Measurements from ENCODE around the gene ATP1A3. TPM values are rescaled to one million over a fixed set of nuclear protein-coding genes. Genes with fewer than 3 reads are reported as not detected.

Gene ATP1A3
- total RNA-seq, 1 donor from 2014 or later: 1.4 TPM

DNA sequence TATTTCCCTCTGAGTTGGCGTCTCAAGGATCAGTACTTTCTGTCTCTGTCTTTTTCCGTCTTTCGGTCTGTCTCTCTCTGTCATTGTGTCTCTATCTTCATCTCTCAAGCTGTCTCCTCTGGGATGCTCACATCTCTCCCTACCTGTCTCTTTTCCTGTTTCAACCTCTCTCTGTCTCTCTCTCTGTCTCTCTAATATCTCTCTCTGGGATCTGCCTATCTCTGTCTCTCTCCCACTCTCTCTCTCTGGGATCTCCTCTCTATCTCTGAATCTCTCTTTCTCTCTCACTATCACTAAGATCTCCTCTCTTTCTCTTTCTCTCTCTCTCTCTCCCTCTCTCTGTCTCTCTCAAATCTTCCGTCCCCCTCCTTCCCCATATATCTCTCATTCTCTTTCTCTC is 4.0 kb downstream of the ATP1A3 start:
- Mint-ChIP-seq H3K36me3 (ENCODE audit: low read depth) (no peaks in the 10 kb centered on the region), H3K27me3 (ENCODE audit: insufficient read depth) (peaks cover 11% of the 10 kb centered on the region), H3K27ac (no peak overlapping the region), H3K4me3 (no peak overlapping the region), H3K4me1 (ENCODE audit: low read depth) (peaks cover 5% of the 10 kb centered on the region), H3K9me3 (no peaks in the 10 kb centered on the region)
- no peak for DNase-seq (ENCODE audit: low spot score)
- intact Hi-C loops (cut with micrococcal nuclease): no loop called here

- H3K4me3 Mint-ChIP-seq: no peak overlapping the region
- H3K4me1 Mint-ChIP-seq (ENCODE audit: low read depth): peaks cover 4% of the 10 kb centered on the region
- no peak overlapping the region for H3K27ac Mint-ChIP-seq
- no peaks in the 10 kb centered on the region for H3K9me3 Mint-ChIP-seq
- no peaks in the 10 kb centered on the region for H3K36me3 Mint-ChIP-seq (ENCODE audit: low read depth)
- peaks cover 7% of the 10 kb centered on the region for H3K27me3 Mint-ChIP-seq (ENCODE audit: insufficient read depth)
- no peak for DNase-seq (ENCODE audit: low spot score)
- intact Hi-C loops (cut with micrococcal nuclease): no loop called here
Observed at GRCh38 chr19:41988947-41989346, 5.1 kb downstream of the ATP1A3 start.

DNA sequence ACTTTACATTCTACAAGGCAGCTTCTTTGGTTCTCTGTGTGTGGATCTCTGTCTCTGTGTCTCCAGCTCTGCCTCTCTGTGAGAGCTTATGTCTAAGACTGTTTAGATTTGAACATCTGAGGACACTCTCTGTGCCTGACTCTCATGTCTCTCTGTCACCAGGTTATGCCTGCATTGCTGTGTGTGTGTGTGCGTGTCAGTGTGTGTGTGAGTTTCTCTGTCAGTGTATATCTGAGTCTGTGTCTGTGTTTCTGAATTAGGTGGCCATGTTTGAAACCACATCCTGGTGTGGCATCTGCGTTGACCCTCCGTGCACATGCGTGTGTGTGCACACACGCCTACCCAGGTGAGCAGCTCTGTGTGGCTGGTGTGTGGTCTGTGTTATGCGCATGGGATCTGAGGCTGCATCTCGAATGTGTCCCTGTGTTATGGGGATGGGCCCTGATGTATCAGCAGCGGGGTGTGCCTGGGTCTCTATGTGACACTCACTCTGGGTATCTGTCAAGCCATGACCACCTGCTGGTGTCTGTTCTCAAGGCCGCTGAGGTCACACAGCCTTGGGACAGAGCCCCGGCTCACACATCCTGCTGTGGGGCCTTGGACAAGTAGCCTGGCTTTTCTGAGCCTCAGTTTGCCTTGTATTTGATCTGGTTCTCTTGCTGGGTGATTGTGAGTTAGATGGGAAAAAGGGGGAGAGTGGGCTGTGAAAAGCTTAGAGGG is 6.7 kb downstream of the ATP1A3 start:
- Mint-ChIP-seq H3K36me3 (ENCODE audit: low read depth) (no peaks in the 10 kb centered on the region), H3K27ac (no peak overlapping the region), H3K4me1 (ENCODE audit: low read depth) (no peaks in the 10 kb centered on the region), H3K4me3 (no peak overlapping the region), H3K27me3 (ENCODE audit: insufficient read depth) (peaks cover under 1% of the 10 kb centered on the region), H3K9me3 (no peaks in the 10 kb centered on the region)
- intact Hi-C loops (cut with micrococcal nuclease): no loop called here
- no peak for DNase-seq (ENCODE audit: low spot score)

DNA sequence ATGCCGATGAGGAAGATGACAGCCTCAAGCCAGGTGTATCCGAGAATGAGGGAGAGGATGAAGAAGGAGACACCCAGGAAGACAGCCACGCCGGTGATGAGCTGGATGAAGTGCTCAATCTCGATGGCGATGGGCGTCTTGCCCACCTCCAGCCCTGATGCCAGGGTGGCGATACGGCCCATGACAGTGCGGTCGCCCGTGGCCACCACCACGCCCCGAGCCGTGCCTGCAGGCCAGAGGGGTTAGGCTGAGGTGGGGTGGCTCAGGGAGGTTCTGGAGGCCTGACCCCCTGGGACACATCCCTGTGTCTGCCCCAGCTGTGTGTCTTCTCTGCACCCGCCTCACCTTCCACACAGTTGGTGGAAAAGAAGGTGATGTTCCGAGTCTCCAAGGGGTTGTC is 9.1 kb downstream of the ATP1A3 start:
- Mint-ChIP-seq H3K27me3 (ENCODE audit: insufficient read depth) (peaks cover 2% of the 10 kb centered on the region), H3K4me1 (ENCODE audit: low read depth) (no peaks in the 10 kb centered on the region), H3K36me3 (ENCODE audit: low read depth) (no peaks in the 10 kb centered on the region), H3K4me3 (no peak overlapping the region), H3K9me3 (no peaks in the 10 kb centered on the region), H3K27ac (no peak overlapping the region)
- intact Hi-C loops (cut with micrococcal nuclease): no loop called here
- no peak for DNase-seq (ENCODE audit: low spot score)

GRCh38 chr19:41981724-41982123 is 12.3 kb downstream of the ATP1A3 start:
- intact Hi-C loops (cut with micrococcal nuclease): no loop called here
- no peak overlapping the region for H3K27ac Mint-ChIP-seq
- peaks cover 3% of the 10 kb centered on the region for H3K27me3 Mint-ChIP-seq (ENCODE audit: insufficient read depth)
- no peak overlapping the region for H3K4me3 Mint-ChIP-seq
- DNase-seq (ENCODE audit: low spot score): no peak
- no peaks in the 10 kb centered on the region for H3K9me3 Mint-ChIP-seq
- H3K36me3 Mint-ChIP-seq (ENCODE audit: low read depth): no peaks in the 10 kb centered on the region
- H3K4me1 Mint-ChIP-seq (ENCODE audit: low read depth): no peaks in the 10 kb centered on the region

DNA sequence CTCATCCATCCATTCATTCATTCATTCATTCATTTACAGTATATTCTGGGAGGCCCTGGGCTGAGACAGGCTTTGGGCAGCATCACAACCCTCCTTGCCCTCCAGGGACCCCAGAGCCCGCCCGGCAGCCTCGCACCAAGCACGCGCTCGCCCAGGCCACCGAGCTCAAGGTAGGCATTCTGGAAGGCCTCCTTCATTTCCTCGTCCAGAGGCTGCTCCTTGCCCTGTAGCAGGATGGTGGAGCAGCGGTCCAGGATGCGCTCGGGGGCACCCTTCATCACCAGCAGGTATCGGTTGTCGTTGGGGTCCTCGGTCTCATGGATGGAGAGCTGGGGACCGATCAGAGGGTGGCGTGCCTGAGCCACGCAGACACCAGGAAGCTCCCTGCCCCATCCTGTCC is 15.6 kb downstream of the ATP1A3 start:
- DNase-seq (ENCODE audit: low spot score): no peak
- Mint-ChIP-seq H3K27ac (no peak overlapping the region), H3K36me3 (ENCODE audit: low read depth) (no peaks in the 10 kb centered on the region), H3K27me3 (ENCODE audit: insufficient read depth) (peaks cover 3% of the 10 kb centered on the region), H3K4me1 (ENCODE audit: low read depth) (no peaks in the 10 kb centered on the region), H3K9me3 (no peaks in the 10 kb centered on the region), H3K4me3 (no peak overlapping the region)
- intact Hi-C loops (cut with micrococcal nuclease): no loop called here

DNA sequence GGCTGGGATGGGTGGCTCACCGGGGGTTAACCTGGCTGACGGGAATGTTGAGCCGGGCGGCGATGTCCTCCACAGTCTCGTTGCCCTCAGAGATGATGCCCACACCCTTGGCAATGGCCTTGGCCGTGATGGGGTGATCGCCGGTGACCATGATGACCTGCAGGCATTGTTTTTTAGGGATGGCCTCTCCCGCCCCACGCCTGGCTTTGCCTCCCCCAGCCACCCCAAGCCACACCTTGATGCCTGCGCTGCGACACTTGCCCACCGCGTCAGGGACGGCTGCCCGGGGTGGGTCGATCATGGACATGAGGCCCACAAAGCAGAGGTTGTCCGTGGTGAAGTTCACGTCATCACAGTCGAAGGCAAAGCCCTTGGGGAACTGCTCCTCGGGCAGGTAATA is 16.1 kb downstream of the ATP1A3 start:
- Mint-ChIP-seq H3K27me3 (ENCODE audit: insufficient read depth) (peaks cover 3% of the 10 kb centered on the region), H3K4me1 (ENCODE audit: low read depth) (no peaks in the 10 kb centered on the region), H3K36me3 (ENCODE audit: low read depth) (no peaks in the 10 kb centered on the region), H3K27ac (no peak overlapping the region), H3K9me3 (no peaks in the 10 kb centered on the region), H3K4me3 (no peak overlapping the region)
- no peak for DNase-seq (ENCODE audit: low spot score)
- intact Hi-C loops (cut with micrococcal nuclease): no loop called here

GRCh38 chr19:41974652-41975051 is 19.4 kb downstream of the ATP1A3 start:
- no peaks in the 10 kb centered on the region for H3K9me3 Mint-ChIP-seq
- no peaks in the 10 kb centered on the region for H3K4me1 Mint-ChIP-seq (ENCODE audit: low read depth)
- no peak for DNase-seq (ENCODE audit: low spot score)

DNA sequence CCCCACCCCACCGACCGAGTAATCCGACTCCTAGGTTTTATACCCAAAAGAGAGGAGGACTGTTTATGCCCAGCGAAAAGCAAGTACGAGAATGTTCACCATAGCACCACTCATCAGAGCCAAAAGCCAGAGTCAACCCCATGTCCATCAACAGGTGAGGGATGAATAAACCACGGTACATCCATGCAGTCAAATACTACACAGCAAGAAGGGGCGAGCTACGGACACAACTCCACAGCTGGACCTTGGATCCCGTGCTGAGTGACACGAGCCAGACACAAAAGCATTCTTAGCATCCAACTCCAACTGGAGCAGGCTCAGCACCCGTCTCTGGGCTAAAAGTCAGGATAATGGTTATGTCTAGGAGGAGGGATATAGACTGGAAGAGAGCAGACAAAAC is 22.7 kb downstream of the ATP1A3 start:
- Mint-ChIP-seq H3K4me3 (no peak overlapping the region), H3K27me3 (ENCODE audit: insufficient read depth) (peaks cover 3% of the 10 kb centered on the region), H3K9me3 (no peaks in the 10 kb centered on the region), H3K36me3 (ENCODE audit: low read depth) (no peaks in the 10 kb centered on the region), H3K4me1 (ENCODE audit: low read depth) (no peaks in the 10 kb centered on the region), H3K27ac (no peak overlapping the region)
- no peak for DNase-seq (ENCODE audit: low spot score)
- intact Hi-C loops (cut with micrococcal nuclease): no loop called here

More at GRCh38 chr19:41974652-41975051, 19.4 kb downstream of the ATP1A3 start:
- no peaks in the 10 kb centered on the region for H3K27me3 Mint-ChIP-seq (ENCODE audit: insufficient read depth)
- no peak overlapping the region for H3K4me3 Mint-ChIP-seq
- no peak overlapping the region for H3K27ac Mint-ChIP-seq
- H3K36me3 Mint-ChIP-seq (ENCODE audit: low read depth): no peaks in the 10 kb centered on the region
- intact Hi-C loops (cut with micrococcal nuclease): no loop called here

GRCh38 chr19:41969772-41970458 is 24.1 kb downstream of the ATP1A3 start:
- no peaks in the 10 kb centered on the region for H3K4me1 Mint-ChIP-seq (ENCODE audit: low read depth)
- no peak overlapping the region for H3K27ac Mint-ChIP-seq
- DNase-seq (ENCODE audit: low spot score): no peak
- peaks cover 3% of the 10 kb centered on the region for H3K27me3 Mint-ChIP-seq (ENCODE audit: insufficient read depth)
- no peaks in the 10 kb centered on the region for H3K36me3 Mint-ChIP-seq (ENCODE audit: low read depth)
- intact Hi-C loops (cut with micrococcal nuclease): no loop called here
- no peak overlapping the region for H3K4me3 Mint-ChIP-seq
- no peaks in the 10 kb centered on the region for H3K9me3 Mint-ChIP-seq

DNA sequence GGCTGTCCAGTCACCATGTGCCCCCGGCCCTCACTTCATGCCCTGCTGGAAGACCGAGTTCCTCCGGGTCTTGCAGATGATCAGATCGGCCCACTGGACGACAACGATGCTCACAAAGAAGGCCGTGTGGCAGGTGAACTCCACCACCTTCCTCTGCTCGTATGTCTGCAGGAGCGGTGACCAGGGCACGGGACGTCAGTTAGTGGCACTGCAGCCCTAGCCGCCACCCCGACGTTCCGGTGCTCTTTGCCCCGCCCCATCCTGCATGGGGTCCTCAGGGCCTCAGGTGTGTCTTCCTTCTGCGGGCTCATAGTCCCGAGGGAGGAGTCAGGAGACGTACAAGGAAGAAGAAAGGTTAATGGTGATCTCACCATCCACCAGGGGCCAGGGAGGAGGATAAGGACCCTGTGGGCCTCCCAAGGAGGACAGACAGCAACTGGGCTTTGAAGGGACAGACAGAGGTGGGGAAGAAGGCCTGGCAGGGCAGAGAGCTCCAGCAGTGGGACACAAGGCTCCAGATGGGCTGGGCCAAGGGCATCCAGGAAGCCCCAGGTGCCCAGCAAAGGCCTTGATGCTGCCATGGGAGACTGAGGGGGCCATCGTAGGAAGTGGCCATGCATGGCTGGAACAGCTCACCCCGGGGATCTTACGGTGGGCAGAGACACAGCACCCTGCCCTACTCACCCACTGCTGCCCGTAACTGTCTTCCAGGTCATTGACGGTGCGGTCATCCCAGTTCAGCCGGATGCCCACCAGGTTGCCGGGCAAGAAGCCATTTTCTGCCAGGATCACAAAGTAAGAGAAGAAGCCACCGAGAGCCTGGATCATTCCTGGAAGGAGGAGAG is 25.1 kb downstream of the ATP1A3 start:
- no peaks in the 10 kb centered on the region for H3K36me3 Mint-ChIP-seq (ENCODE audit: low read depth)
- DNase-seq (ENCODE audit: low spot score): no peak
- peaks cover 3% of the 10 kb centered on the region for H3K27me3 Mint-ChIP-seq (ENCODE audit: insufficient read depth)
- no peak overlapping the region for H3K27ac Mint-ChIP-seq
- no peaks in the 10 kb centered on the region for H3K4me1 Mint-ChIP-seq (ENCODE audit: low read depth)
- intact Hi-C loops (cut with micrococcal nuclease): no loop called here
- H3K4me3 Mint-ChIP-seq: no peak overlapping the region
- H3K9me3 Mint-ChIP-seq: no peaks in the 10 kb centered on the region

DNA sequence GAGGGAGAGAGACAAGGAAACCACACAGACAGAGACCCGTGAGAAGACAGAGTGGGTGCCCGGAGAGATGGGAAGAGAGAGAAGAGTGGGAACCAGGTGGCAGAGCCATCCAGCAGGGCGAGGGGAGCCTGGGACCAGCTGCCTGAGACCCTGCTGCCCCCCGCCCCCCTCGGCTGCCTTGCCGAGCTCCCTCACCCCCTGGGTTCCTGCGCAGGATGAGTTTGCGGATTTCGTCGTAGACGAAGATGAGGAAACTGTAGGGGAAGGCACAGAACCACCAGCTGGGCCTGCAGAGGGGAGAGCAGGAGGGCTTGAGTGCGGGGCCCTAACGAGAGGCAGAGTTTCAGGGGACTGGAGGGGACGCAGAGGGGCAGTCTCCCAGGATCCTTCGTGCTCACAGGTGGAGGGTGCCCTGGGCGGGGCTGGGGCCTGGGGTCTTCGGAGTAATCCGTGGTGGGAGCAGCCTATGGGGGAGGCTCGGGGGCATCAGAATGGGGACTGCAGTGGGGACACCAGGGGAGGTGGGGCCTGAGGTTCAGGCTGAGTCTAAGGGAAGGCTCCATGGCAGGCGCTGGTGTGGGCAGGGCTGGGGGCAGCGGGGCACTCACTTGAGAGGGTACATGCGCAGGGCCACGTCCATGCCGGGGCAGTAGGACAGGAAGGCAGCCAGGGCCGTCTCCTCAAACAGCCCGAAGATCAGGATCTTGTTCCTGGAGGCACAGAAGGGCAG is 26.8 kb downstream of the ATP1A3 start:
- no peaks in the 10 kb centered on the region for H3K4me1 Mint-ChIP-seq (ENCODE audit: low read depth)
- no peak for DNase-seq (ENCODE audit: low spot score)
- H3K27me3 Mint-ChIP-seq (ENCODE audit: insufficient read depth): peaks cover 4% of the 10 kb centered on the region
- no peak overlapping the region for H3K4me3 Mint-ChIP-seq
- H3K36me3 Mint-ChIP-seq (ENCODE audit: low read depth): no peaks in the 10 kb centered on the region
- intact Hi-C loops (cut with micrococcal nuclease): no loop called here
- H3K27ac Mint-ChIP-seq: no peak overlapping the region
- H3K9me3 Mint-ChIP-seq: no peaks in the 10 kb centered on the region
